Inferior parietal cortex (tissue), 1 donor: Measurements from ENCODE around the gene WSCD1.

Source experiments
- DNase-seq: peaks from one replicate; pipeline ENCODE4 v3.0.0-alpha.2; 2016; ENCODE audit errors: extremely low spot score

The WSCD1 gene

DNA sequence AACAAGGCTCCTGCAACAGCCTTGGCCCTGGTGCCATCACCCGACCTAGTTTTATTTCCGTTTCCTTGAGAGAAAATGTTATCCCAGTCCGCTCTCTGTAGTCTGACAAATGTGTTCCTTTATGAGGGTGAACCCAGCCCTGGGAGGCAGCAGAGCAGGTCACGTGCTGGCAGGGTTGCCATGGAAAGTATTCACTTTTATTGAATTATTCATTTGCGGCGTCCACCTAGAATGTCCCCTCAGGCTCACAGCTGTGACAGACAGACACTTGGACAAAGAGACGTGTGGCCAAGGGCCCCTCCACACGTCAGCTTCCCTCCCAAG, 90.0 kb downstream of the WSCD1 start:
- no peak for DNase-seq

DNA sequence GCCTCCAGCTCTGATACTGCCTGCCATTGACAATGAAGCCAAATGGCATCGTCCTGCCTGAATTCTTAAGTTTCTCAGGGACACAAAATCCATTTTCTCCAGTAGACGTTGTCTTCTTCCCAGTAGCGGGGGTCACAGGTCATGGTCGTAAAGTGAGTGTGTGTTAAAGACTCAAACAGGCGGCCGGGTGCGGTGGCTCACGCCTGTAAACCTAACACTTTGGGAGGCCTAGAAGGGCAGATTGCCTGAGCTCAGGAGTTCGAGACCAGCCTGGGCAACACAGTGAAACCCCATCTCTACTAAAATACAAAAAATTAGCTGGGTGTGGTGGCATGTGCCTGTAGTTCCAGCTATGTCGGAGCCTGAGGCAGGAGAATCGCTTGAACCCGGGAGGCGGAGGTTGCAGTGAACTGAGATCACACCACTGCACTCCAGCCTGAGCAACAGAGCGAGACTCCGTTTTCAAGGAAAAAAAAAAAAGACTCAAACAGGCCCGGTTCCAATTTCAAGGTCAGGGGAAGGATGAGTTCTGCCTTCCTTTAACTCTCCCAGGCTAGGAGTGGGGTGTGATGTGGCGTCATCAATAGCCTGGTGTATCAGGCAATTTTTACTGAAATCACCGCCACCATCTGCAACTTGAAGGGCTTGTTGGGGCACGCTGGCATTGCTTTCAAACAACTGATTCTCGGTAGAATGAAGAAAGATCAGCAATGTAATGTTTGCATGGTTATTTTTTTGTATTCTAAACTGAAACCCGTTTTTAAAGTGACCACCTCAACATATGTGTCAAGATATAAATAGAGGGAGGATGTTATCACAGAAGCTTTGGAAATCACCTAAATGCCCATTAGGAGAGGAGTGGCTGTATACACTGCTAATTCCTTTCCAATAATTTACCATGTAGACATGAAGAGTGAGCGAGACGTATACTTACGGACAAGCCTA, 91.0 kb downstream of the WSCD1 start:
- DNase-seq, result no peak

DNA sequence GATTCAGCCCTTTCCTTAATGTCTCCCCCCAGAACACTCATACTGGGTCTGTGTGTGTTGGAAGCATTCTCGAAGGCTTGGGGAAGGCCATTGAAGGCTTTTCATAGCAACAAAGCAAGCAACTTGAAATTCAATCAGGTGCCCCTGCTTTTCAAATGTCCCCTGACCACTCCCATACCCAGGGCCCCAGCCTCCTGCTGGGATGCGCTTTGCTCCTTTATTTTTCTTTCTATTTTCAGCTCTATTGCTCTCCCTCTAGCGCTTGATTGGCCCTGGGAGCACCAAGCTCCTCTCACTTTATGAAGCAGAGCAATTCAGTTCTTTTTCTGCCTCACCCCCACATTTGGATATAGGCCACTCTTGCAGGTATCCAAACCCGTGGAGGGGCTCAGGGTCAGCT, 92.0 kb downstream of the WSCD1 start:
- DNase-seq, result no peak

DNA sequence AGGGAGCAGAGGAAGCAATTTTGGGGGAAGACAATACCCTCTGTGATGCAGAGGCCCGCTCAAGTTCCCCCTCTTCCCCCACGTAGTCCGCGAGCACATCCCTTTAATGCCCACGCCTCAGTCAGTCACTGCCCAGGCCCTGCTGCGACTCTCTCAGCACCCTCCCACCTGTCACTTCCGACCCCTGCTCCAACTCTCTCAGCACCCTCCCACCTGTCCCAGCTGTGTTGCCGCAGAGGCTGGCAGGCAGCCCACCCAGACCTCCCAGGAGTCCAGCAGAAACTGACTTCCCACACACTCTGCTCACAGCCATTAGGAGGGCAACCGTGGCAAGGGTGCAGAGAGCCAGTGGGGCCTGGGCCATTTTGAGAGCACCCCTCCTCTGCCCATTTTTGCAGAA, 92.7 kb downstream of the WSCD1 start:
- no peak for DNase-seq

DNA sequence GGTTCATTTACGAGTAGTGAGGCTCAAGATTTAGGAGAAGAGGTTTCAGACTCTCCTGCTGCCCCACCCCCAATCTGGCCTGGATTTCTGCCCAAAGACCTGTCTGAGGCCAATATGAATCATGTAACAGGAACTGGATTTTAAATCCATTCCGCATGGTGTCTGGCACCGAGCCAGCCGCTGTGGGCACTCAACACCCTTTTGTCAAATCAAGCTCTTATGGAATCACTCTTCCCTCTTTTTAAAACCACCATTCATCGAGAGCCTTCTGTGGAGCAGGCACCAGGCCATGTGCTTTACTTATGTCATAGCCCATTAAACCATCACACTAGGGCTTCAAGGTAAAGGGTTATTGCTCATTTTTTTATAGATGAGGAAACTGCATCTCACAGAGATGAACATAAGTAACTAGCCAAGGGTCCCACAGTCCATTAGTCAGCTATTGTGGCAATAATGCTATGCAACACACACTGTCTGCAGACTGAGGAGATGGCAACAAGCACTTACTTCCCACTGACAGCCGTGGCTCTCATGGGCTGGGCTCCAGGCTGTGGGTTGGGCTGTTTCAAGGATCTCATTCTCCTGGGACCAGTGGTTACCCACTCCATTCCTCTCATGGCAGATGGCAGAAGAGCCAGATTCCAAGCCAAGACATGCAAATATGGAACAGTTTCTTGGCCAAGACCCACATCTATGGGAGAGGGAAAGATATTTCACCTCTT, 93.6 kb downstream of the WSCD1 start:
- DNase-seq, result peak; percentile 14

DNA sequence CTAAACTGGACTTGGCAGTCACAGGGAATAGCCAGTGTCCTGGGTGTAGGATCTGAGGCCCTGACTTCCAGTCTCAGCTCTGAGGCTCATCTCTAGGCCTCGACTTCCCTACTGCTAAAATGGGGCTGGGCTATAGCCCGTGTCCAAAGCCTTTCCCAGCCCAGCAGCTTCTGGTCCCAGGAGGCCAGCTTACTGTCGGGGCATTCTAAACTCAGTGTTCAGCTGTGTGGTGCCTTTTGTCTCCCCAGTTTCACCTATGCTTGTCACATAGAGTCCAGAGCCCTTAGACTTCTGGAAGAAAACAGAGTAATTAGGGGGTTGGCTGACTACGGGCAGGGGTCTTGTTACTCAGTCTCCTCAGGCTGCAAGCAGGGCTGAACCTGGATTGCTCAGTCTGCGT, 94.8 kb downstream of the WSCD1 start:
- no peak for DNase-seq

DNA sequence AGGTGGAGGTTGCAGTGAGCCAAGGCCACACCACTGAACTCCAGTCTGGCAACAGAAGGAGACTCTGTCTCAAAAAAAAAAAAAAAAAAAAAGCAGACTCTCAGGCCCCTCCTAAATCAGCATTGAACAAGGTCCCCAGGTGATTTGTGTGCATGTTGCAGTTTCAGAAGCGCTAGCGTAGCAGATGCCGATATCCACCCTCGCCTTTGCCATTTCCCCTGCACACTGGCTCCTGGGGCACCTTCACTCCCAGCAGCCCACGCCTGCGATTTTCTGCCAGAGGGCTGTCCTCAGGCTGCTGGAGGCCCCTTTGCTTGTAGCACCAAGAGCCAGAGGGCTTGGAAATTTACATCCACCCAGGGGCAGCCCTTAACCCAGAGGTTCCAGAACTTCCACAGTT, 95.6 kb downstream of the WSCD1 start:
- DNase-seq, result no peak

DNA sequence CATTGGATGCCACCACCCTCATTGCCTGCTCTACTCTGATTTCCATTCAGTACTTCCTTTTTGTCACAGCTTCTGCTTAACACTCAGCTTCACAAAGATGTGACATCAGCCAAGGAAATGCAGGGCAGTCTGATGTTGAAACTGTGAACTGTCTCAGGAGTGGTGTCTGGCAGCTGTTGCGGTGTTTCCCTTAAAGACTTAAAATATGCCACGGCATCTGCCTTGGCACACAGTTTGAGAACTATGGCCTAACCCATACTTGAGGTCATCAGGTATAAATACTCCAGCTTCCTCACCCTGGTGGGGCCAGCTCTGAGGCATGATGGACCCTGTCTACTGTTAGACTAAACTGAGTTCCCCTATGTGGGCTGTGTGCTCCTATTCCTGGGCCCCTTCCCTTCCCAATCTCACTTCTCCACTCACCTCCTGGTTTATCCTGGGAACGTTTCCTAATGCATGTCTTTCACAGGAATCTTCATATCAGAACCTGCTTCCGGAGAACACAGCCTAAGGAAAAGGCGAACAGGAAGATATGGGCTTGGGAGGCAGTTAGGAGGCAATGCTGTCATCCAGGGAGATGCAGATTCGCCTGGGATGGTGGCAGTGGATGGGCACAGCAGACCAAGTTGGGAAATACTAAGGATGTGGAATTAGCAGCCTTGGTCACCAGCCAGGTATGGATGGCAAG, 96.5 kb downstream of the WSCD1 start:
- DNase-seq, result no peak

DNA sequence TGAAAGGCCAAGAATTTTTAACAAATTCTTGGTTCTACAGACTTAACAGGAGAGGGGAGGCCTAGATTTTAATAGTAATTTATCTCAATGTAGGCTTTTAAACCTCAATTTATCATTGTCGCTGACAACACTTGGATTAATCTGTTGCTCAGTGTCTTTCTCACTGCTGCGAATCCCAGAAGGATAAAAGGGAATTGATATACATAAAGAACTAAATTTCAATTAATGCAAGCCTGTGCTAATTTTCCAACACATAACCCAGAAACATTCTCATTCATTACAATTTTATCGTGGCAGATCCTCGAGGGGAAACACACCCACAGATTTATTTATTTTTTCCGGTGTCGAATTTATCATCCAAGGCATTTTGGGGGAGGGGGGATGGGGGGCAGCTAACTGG, 98.1 kb downstream of the WSCD1 start:
- no peak for DNase-seq

DNA sequence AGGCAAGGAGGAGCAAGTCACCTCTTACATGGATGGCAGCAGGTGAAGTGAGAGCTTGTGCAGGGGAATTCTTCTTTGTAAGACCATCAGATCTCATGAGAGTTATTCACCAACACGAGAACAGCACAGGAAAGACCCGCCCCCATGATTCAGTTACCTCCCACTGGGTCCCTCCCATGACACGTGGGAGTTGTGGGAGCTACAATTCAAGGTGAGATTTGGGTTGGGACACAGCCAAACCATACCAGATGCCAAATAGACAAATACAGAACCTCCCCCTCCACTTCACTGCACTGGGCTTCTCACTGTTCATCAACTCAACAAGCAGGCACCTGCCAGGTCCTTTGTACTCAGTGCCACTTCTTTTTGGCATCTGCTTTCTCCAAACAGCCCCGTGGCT, 100.2 kb downstream of the WSCD1 start:
- no peak for DNase-seq

DNA sequence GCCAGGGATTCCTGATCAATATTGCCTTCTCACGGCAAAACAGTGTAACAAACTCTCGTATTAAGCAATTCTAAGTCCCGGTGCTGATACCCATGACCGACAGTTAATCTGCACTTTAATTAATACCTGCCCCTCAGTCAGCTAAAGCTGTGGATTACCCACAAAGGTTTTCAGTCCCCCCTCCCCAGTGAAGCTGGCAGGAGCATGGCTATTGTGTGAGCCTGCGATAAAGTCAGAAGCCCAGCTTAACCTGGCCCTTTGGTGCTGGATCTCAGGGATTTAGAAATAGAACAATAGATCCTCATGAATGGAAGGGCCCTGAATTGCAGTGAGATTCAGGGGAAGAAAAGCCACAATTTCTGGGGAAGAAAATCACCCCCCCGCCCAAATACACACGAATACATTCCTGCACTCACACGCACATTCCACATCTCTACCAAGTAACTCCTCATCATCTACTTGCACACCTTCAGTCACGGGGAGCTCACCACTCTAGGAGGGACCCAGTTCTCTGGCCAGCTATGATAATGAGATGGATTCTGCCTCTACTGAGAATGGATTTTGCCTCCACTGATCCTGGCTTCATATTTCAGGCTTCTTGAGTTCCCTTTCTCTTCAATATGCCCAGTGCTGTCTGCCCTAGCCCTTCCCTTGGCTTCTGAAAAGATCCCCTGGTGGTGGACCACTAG, 102.6 kb downstream of the WSCD1 start:
- no peak for DNase-seq

DNA sequence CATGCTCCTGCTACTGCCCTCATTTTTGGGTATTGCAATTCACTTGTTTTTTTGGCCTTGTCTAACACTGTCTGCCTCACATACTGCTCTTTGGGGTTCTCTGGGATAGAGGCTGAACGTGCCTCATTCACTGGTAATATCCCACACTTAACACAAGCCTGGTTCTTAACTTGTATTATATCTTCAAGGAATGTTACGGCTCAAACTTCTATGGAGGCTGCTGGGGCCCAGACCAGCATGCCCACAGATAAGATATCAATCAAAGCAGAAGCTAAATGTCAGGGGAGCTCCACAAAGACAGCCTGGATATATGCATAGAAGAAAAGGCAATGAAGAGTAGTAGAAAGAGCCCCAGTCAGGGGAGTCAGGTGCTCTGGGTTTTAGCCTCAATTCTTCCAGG, 103.5 kb downstream of the WSCD1 start:
- DNase-seq, result no peak
